HepG2 (cell line): ENCODE results near the gene VARS2.

Experiments
- ZBTB20 ChIP-seq: sonication (generic); formaldehyde crosslinking; IDR thresholded peaks from 2 replicates; pipeline ENCODE4 v1.8.1; 2023; ENCODE audit warnings: missing genetic modification reagents, low read depth, mild to moderate bottlenecking, borderline replicate concordance
- ZFP91 ChIP-seq: sonication (generic); formaldehyde crosslinking; IDR thresholded peaks from 2 replicates; pipeline ENCODE4 v1.9.0; 2022; ENCODE audit warnings: missing genetic modification reagents, mild to moderate bottlenecking, borderline replicate concordance
- TF ChIP-seq, protein P1 (sequence below): sonication (generic); formaldehyde crosslinking; IDR thresholded peaks from 2 replicates; pipeline ENCODE4 v1.5.0; 2020; ENCODE audit warnings: mild to moderate bottlenecking, missing genetic modification reagents, moderate library complexity
- TF ChIP-seq, protein P2 (sequence below): sonication (generic); formaldehyde crosslinking; IDR thresholded peaks from 2 replicates; pipeline ENCODE4 v1.9.0; 2022; ENCODE audit warnings: low read depth, missing genetic modification reagents

DNA sequence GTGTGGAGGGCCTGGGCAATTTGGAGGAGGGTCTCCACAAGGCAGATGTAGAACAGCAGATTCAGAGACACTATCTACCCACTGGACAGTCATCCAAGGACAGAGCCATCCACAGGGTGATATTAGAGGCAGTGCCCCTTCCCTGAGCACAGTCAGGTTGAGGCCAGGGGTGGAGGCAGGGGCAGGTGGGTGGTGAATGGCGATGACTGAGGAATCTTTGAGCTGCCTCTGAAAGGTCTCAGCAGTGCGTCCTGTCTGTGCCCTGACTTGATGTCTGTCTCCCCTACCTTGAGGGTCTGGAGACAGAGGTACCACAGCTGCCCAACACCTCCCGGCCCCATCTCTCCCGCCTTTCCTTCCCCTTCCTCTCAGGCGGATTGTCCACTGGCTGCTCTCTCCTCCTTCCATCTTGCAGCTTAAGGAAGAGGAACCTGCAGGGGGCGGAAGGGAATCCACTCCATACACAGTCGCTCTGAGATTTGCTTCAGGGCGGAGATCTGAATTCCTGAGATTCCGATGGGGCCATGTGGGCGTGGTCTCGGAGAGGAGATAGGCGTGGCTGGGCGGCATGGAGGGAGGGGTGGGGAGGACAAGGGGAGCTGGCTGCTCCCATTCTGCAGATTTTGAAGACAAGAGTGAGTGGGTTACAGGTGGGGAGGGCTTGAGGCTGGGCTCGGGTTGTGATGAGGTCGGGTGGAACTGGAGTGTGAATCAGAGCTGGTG lies 28.5 kb downstream of the VARS2 start:
- TF ChIP-seq ZFP91 (CRISPR knock-in tag) (no peak), ZBTB20 (CRISPR knock-in tag) (no peak)
- TF ChIP-seq, protein P1, sequence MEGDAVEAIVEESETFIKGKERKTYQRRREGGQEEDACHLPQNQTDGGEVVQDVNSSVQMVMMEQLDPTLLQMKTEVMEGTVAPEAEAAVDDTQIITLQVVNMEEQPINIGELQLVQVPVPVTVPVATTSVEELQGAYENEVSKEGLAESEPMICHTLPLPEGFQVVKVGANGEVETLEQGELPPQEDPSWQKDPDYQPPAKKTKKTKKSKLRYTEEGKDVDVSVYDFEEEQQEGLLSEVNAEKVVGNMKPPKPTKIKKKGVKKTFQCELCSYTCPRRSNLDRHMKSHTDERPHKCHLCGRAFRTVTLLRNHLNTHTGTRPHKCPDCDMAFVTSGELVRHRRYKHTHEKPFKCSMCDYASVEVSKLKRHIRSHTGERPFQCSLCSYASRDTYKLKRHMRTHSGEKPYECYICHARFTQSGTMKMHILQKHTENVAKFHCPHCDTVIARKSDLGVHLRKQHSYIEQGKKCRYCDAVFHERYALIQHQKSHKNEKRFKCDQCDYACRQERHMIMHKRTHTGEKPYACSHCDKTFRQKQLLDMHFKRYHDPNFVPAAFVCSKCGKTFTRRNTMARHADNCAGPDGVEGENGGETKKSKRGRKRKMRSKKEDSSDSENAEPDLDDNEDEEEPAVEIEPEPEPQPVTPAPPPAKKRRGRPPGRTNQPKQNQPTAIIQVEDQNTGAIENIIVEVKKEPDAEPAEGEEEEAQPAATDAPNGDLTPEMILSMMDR: peak; percentile 85
- TF ChIP-seq, protein P2, sequence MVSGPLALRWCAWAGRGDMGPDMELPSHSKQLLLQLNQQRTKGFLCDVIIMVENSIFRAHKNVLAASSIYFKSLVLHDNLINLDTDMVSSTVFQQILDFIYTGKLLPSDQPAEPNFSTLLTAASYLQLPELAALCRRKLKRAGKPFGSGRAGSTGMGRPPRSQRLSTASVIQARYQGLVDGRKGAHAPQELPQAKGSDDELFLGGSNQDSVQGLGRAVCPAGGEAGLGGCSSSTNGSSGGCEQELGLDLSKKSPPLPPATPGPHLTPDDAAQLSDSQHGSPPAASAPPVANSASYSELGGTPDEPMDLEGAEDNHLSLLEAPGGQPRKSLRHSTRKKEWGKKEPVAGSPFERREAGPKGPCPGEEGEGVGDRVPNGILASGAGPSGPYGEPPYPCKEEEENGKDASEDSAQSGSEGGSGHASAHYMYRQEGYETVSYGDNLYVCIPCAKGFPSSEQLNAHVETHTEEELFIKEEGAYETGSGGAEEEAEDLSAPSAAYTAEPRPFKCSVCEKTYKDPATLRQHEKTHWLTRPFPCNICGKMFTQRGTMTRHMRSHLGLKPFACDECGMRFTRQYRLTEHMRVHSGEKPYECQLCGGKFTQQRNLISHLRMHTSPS (CRISPR knock-in tag): no peak
